Measurements from ENCODE around the gene RRBP1. TPM values are rescaled to one million over a fixed set of nuclear protein-coding genes. Genes with fewer than 3 reads are reported as not detected.
A peak's percentile ranks its signal among the peaks of the same experiment; 100 is the strongest.
"Not testable (repeated sequence)": the region's sequence is repeated elsewhere in the genome, so short reads cannot be mapped to it uniquely, and the experiment has no call there.

Gene RRBP1
- total RNA-seq, 2 donors from 2014 or later, result 112 to 148 TPM

- no peaks in the 10 kb centered on the region for H3K27me3 ChIP-seq (replicated peaks; ENCODE audit: insufficient read depth)
- H3K36me3 ChIP-seq, result no peaks in the 10 kb centered on the region
- TF ChIP-seq POLR2A (IDR thresholded peaks at IDR 0.05), result no peak
- no peak for TF ChIP-seq POLR2AphosphoS5 (IDR thresholded peaks at IDR 0.05)
- TF ChIP-seq CTCF (IDR thresholded peaks at IDR 0.05), result no peak
- no peaks in the 10 kb centered on the region for H3K4me1 ChIP-seq (replicated peaks)
- no peak for DNase-seq (ENCODE audit: low spot score)
- 50% methylated on average over 5 of the region's 5 CpGs for WGBS
- intact Hi-C loops (cut with DNase I), result no loop called here
- no peak overlapping the region for H3K4me3 ChIP-seq
- H3K27ac ChIP-seq, result peak overlapping the region in 1 of 2 donors; percentile 12
- H3K9me3 ChIP-seq, result no peaks in the 10 kb centered on the region
These were observed 20.8 kb downstream of the RRBP1 start for GRCh38 chr20:17661121-17661744.

GRCh38 chr20:17660667-17661066 is 21.4 kb downstream of the RRBP1 start:
- no peak for TF ChIP-seq POLR2A (IDR thresholded peaks at IDR 0.05)
- no peak for TF ChIP-seq POLR2AphosphoS5 (IDR thresholded peaks at IDR 0.05)
- TF ChIP-seq CTCF (IDR thresholded peaks at IDR 0.05), result no peak
- Histone ChIP-seq H3K27ac (no peak overlapping the region), H3K4me1 (replicated peaks) (no peaks in the 10 kb centered on the region), H3K9me3 (no peaks in the 10 kb centered on the region), H3K36me3 (no peaks in the 10 kb centered on the region), H3K27me3 (replicated peaks; ENCODE audit: insufficient read depth) (no peaks in the 10 kb centered on the region), H3K4me3 (no peak overlapping the region)
- DNase-seq (ENCODE audit: low spot score), result no peak
- intact Hi-C loops (cut with DNase I), result no loop called here
- WGBS, result 69% methylated on average over 6 of the region's 6 CpGs

- Histone ChIP-seq H3K4me3 (no peak overlapping the region), H3K27ac (no peak overlapping the region), H3K9me3 (no peaks in the 10 kb centered on the region), H3K36me3 (no peaks in the 10 kb centered on the region), H3K4me1 (replicated peaks) (no peaks in the 10 kb centered on the region), H3K27me3 (replicated peaks; ENCODE audit: insufficient read depth) (no peaks in the 10 kb centered on the region)
- DNase-seq (ENCODE audit: low spot score), result no peak
- TF ChIP-seq POLR2AphosphoS5 (IDR thresholded peaks at IDR 0.05) (no peak), POLR2A (IDR thresholded peaks at IDR 0.05) (no peak), CTCF (IDR thresholded peaks at IDR 0.05) (no peak)
- WGBS, result 97% methylated on average over 5 of the region's 5 CpGs
- intact Hi-C loops (cut with DNase I), result no loop called here
These were observed 22.2 kb downstream of the RRBP1 start for GRCh38 chr20:17659801-17660200.

GRCh38 chr20:17659344-17659743 is 22.7 kb downstream of the RRBP1 start:
- intact Hi-C loops (cut with DNase I); DNase-seq (ENCODE audit: low spot score); H3K27ac ChIP-seq; H3K9me3 ChIP-seq; H3K27me3 ChIP-seq (replicated peaks; ENCODE audit: insufficient read depth); H3K4me1 ChIP-seq (replicated peaks); H3K4me3 ChIP-seq; H3K36me3 ChIP-seq: not testable (repeated sequence)
- 92% methylated on average over 7 of the region's 7 CpGs for WGBS

- no peak overlapping the region for H3K27ac ChIP-seq
These were observed 23.4 kb downstream of the RRBP1 start for GRCh38 chr20:17658648-17658993.

More at GRCh38 chr20:17658648-17658993, 23.4 kb downstream of the RRBP1 start:
- no peak overlapping the region for H3K4me3 ChIP-seq
- H3K36me3 ChIP-seq, result no peaks in the 10 kb centered on the region
- TF ChIP-seq CTCF (IDR thresholded peaks at IDR 0.05), result no peak
- TF ChIP-seq POLR2AphosphoS5 (IDR thresholded peaks at IDR 0.05), result no peak
- TF ChIP-seq POLR2A (IDR thresholded peaks at IDR 0.05), result no peak
- H3K4me1 ChIP-seq (replicated peaks), result no peaks in the 10 kb centered on the region
- H3K27me3 ChIP-seq (replicated peaks; ENCODE audit: insufficient read depth), result no peaks in the 10 kb centered on the region
- WGBS, result 98% methylated on average over 2 of the region's 2 CpGs
- no peak for DNase-seq (ENCODE audit: low spot score)
- no peaks in the 10 kb centered on the region for H3K9me3 ChIP-seq
- intact Hi-C loops (cut with DNase I), result no loop called here
